Astrocyte of the cerebellum (primary cell): Measurements from ENCODE around the gene EPHA3.

Source experiments
- DNase-seq: peaks from one replicate; pipeline ENCODE4 v3.0.0-alpha.2; 2011; ENCODE audit warnings: low read depth
- H3K4me3 ChIP-seq: 2 replicates; pipeline ENCODE4 v1.5.1; 2011; ENCODE audit warnings: mild to moderate bottlenecking, low read depth, low read length, moderate library complexity
- CTCF ChIP-seq: IDR thresholded peaks from 2 replicates; pipeline ENCODE4 v1.5.1; 2012; ENCODE audit warnings: low read length, low read depth, moderate library complexity, mild to moderate bottlenecking; ENCODE audit errors: missing control alignments
- in situ Hi-C: cut with HindIII; loops from 2 replicates; pipeline ENCODE4 v1.10.0; 2017; ENCODE audit warnings: low sequenced_read_pairs

Gene EPHA3

GRCh38 chr3:89297199-89297598 is 189.8 kb downstream of the EPHA3 start:
- no peak for TF ChIP-seq CTCF
- DNase-seq, result no peak
- in situ Hi-C loops, result no loop called here
- no peak overlapping the region for H3K4me3 ChIP-seq

DNA sequence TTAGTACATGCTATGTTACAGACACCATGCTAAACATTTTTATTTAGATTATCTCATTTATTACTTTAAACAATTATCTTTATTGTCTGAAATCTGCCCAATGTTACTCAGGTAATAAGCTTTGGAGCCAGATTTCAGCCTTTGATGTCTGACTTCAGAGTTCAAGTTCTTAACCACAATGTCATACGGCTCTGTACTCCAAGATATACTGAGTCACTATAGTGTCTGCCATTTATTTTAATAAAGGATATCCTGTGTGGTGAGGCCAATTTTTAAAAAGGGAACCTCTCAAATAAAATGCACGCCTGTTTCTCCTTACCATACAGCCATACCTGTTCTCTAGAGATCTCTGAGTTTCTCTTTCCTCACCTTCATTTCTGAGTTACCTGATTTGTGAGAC is 193.1 kb downstream of the EPHA3 start:
- no peak overlapping the region for H3K4me3 ChIP-seq
- no peak for TF ChIP-seq CTCF
- in situ Hi-C loops, result no loop called here
- no peak for DNase-seq

- no peak for TF ChIP-seq CTCF
- no peak for DNase-seq
- in situ Hi-C loops, result no loop called here
- H3K4me3 ChIP-seq, result no peak overlapping the region
Measured at GRCh38 chr3:89300981-89301380, 193.6 kb downstream of the EPHA3 start.

DNA sequence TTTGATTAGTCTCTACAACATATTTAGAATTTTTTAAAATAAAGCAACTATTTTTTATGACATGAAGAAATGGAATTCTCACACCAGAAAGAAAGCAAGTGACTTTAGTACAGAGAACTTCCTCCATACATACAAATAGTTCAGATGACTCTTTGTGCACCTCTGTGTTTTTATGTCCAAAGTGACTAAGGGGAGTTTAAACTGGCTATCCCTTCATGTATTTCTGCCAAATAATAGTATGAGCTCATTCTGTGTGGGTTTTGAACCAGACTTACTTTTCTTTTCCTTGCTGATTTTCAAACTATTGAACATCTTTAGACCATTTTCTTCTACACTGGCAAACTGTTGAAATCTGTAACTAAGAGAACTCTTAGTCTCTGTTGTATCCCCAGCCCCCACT is 196.3 kb downstream of the EPHA3 start:
- no peak overlapping the region for H3K4me3 ChIP-seq
- DNase-seq, result peak; percentile 16
- TF ChIP-seq CTCF, result no peak
- in situ Hi-C loops, result no loop called here

GRCh38 chr3:89306540-89306939 is 199.1 kb downstream of the EPHA3 start:
- in situ Hi-C loops, result no loop called here
- peak; percentile 36 for DNase-seq
- no peak overlapping the region for H3K4me3 ChIP-seq
- TF ChIP-seq CTCF, result no peak

DNA sequence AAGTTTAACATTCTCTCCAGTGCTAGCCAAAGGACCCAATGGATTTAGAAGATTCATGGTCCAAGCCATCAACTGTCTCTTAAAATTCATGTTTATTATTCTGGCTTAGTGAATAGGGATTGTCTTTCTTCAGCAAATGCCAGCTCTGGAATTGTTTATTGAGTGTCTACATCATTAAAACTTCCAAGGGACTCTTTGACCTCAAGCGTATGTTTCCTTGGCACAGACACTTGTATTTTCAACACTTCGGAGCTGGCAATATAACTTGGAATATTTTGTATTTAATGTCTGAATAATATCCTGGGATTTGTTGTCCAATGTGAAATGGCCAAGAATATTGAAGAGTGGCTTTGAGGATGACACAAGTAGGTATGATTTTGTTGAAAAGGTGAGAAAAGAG is 204.2 kb downstream of the EPHA3 start:
- no peak overlapping the region for H3K4me3 ChIP-seq
- in situ Hi-C loops, result no loop called here
- no peak for DNase-seq
- no peak for TF ChIP-seq CTCF

GRCh38 chr3:89312141-89312540 is 204.7 kb downstream of the EPHA3 start:
- in situ Hi-C loops, result no loop called here
- DNase-seq, result no peak
- no peak overlapping the region for H3K4me3 ChIP-seq
- TF ChIP-seq CTCF, result no peak
